HPDE6-E6E7 (cell line): ENCODE measurements around the gene TH.
A peak's percentile ranks its signal among the peaks of the same experiment; 100 is the strongest.

Experiments
- DNase-seq: peaks from one replicate; pipeline ENCODE4 v3.0.0; 2011; ENCODE audit warnings: missing footprints; ENCODE audit errors: extremely low spot score

Gene TH

DNA sequence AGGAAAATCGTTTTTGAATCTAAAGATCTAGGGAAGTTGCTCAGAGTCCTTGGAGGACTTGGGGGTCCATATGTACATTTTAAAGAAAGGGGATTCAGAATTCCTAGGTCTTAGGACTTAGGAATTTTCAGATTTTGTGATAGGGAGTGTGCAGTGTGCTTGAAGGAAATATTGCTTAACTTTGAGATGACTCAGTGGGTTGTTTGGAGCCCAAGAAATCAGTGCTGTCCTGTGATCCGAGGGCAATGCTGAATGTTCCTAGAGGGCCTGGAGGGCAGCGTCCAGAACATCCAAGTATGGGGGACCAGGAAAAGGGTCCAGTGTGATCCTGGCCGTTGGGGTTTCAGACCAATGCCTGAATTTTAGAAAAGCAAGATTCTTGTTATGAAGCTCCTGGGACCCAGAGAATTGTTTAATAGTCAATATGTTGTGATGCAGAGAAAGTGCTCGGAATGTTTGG lies 29.3 kb downstream of the TH start:
- DNase-seq: no peak

DNA sequence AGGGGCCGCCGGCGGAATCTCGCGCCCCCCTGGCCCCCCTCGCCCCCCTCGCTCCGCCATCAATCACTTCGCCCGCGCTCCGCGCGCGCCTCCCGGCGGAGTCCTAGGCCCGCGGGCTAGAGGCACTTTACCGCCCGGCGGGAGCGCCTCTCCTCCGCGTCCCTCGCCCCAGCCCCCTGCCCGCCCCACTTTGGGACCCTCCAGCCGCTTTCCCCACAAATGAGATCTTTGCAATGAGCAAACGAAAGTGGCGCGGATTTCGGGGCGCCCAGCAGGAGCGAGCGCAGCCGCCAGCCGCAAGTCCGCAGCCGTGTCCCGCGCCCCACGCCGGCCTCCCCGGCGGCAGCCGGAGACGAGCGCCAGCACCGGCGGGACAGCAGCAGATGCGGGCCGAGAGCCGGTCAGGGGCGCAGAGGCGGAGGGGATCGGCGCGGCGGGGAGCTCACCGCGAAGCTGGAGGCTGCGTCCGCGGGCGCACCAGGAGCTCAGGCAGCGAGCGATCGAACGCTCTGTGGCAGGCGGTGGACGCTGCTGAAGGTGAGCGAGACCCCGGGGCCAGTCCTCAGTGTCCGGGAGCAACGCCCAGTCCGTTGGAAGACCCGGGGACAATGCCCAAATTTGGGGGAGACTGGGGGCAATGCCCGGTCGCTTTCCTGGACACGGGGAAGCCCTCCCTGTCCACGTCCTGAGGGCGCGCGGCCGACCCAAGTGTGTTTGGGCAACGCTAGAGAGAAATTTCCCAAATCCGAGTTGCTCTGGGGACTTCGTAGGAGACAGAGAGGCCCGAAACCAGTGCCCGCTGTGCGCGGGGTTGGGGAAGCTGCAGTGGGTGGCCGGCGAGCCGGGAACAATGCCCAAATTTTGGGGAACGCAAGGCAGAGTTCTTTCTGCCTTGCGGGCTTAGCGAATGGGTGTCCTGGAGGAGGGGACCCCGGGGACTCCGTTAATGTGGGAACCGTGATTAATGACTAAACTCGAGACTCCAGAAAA lies 30.9 kb downstream of the TH start:
- DNase-seq: no peak

DNA sequence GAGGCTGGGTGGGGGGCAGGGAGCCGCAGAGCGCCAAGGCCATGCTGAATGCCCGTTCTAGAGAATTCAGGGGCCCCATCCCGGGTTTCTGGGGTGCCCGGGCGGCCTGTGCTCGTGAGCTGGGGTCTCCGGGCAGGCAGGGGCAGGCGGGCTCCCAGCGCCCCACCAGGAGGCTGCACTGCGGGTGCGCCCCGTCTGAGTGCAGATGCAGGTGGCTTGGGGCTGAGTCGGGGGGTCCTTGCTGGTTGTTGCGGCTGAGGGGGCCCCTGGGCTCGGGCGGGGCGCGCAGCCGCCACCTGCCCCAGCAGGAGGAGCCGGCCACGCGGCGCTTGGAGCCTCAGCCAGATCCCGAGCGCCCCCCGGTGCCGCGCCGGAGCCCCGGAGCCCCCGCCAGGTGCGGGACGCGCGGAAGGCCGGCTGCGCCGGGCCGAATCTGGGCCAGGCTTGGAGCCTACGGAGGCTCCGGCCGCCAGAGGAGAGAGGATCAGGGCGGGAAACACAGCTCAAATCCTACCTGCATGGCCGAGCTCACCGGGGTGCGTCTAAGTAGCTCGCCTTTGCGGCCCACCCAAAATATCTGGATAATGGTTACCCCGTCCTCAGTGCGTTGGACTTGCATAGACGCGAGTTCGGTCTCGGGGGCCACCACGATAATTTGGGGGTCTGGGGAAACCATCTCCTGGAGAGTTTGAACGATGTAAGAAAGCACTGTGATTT lies 31.8 kb downstream of the TH start:
- DNase-seq: no peak

DNA sequence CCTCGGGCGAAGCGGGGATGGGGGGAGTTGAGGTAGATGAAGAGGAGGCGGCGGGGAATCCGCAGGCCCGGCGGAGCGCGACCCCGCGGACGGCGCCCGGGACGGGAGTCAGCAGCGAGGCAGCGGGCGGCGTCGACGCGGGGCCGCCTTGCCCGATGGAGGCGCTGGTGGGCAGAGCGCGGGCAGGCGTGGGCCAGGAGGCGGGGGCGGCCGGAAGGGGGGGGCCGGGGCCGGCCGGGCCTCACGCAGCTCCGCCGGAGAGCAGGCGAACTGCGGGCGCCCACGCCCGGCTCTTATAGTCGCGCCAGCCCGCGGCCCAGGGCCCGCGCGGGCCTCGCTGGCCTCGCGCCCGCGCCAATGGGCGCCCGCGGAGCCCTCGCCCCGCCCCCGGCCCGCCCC lies 32.5 kb downstream of the TH start, which contains the start of gene IGF2:
TSS of gene IGF2 (minus strand) at position 267 of the 399 bp plus-strand sequence. CDS start 3,866 bp downstream, outside the sequence.
- DNase-seq: no peak

GRCh38 chr11:2138431-2139122 lies 33.0 kb downstream of the TH start:
- DNase-seq: no peak

DNA sequence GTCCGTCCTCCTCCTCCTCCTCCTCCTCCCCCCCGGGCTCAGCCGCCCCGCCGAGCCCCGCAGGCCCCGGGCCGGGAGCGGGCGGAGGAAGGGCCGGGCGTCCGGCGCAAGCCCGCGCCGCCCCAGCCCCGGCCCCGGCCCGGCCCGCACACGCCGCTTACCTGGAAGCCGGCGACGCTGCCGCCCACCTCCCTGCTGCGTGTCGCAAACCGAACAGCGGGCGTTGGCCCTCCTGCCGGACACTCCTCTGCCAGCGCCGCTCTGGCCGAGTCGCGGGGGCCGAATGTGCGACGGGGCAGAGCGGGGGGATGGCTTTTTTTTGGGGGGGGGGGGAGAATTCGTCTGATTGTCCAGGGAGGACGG lies 33.6 kb downstream of the TH start:
- no peak for DNase-seq

- peak; percentile 72 for DNase-seq
These were observed 34.2 kb downstream of the TH start for GRCh38 chr11:2137202-2138067.

DNA sequence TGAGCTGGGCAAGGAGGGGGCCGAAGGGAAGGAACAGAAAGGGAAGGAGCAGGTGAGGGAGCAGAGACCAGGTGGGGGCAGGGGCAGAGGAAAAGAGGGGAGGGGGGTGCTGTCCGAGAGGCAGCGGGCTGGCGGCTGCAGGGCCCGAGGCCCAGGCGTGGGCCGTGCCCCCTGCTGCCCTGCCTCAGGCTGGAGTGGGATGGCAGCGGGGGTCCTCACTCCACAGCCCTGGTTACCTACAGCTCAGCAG lies 34.7 kb downstream of the TH start:
- DNase-seq: no peak

DNA sequence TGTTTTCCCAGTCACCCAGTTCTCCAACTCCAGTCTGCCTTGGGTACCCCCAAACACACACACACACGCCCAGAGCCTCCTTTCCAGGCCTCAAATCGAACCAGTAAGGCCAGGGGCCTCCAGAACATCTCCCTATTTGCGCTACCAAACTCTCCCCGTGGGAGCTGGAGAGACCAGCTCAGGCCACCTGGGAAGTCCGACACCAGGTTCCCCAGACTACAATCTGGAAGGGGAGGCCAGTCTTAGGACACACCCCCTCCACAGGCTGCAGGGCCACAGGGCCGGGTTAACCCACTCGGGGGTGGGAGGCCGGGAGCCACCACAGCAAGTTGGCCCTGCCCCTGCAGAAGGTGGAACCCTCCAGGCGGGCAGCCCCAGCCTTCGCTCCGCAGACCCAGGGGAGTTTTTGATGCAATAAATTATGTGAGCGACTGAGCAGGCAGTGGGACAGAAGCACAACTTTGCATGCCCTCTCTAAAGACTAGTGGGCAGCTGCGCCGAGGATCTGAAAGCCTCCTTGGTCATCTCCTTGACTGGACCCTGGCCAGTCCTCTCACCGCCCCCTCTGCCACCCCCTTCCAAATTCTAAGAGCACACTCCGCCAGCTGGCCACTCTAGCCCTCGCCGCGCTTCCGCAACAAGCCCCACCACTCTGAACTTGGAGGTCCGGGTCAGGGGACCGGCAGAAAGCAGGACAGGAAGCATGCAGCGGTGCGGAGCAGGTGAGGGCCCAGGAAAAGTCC lies 35.2 kb downstream of the TH start:
- no peak for DNase-seq

- DNase-seq: no peak
These were observed 35.9 kb downstream of the TH start for GRCh38 chr11:2135648-2136201.

GRCh38 chr11:2135018-2135569 lies 36.5 kb downstream of the TH start:
- no peak for DNase-seq

DNA sequence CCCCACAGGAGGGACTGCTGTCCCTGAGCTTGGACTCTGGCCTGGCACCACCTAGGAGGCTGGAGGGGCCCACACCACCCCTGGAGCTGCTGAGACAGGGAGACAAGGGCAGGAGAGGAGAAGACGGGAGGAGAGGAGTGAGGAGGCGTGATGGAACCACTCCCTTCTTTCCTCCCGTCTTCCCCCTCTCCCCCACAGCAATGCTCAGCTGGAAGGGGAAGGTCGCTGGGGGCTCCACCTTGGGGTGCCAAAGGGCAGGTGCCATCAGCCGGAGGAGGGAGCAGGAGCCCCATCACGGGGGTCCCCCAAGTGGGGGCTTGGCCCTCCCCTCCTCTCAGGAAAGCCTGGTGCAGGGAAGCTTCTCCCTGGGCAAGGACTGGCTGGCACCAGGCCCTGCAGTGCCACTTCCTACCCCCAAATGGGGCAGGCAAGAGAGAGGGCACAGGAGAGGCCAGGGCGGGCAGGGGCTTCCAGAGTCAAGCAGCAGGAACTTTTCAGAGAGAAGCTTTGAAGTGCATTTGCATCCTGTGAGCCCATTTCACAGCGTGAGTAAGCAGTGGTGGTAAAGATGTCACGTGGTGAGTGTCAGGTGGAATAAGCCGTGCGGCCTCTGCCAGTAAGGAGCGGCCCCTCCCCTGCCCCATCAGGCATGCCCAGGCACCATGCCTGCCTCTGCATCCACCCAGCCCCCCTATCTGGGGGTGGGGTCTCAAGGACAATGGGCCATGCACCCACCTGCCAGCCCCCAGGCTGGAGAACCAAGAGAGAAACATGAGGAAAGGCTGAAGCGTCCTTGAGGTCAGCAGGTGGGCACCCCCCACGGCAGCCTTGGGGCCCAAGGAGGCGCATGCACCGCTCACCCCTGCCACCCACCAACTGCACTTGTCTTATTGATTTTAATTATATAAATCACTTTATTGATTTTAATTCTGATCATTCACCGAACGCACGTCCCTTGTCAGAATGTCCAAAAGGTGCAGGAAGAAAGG lies 37.3 kb downstream of the TH start:
- no peak for DNase-seq

GRCh38 chr11:2133241-2134021 lies 38.2 kb downstream of the TH start:
- DNase-seq: no peak

DNA sequence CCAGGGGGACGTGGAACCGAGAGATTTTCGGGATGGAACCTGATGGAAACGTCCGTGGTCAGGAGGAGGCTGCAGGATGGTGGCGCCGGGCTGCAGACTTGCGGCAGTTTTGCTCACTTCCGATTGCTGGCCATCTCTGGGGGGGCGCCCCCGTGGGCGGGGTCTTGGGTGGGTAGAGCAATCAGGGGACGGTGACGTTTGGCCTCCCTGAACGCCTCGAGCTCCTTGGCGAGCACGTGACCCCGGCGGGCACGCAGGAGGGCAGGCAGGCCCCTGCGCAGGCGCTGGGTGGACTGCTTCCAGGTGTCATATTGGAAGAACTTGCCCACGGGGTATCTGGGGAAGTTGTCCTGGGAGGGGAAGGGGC lies 38.8 kb downstream of the TH start:
- DNase-seq: no peak

GRCh38 chr11:2132246-2132645 lies 39.4 kb downstream of the TH start:
- DNase-seq: no peak

GRCh38 chr11:2131371-2132236 lies 40.0 kb downstream of the TH start:
- DNase-seq: no peak

GRCh38 chr11:2130881-2131352 lies 40.7 kb downstream of the TH start:
- DNase-seq: no peak
